KMS-11 (cell line): ENCODE data around the gene SMG7.

Experiments used
- H2AFZ ChIP-seq: fragments of 200-600 bp; sonication (generic); 2 replicates; pipeline ENCODE4 v1.6.1; 2016; ENCODE audit warnings: antibody characterized with exemption, mixed run types, low read depth
- H3K27ac ChIP-seq: fragments of 200-600 bp; sonication (generic); 2 replicates; pipeline ENCODE4 v1.6.1; 2016; ENCODE audit warnings: mild to moderate bottlenecking, mixed run types
- H3K27me3 ChIP-seq: fragments of 200-600 bp; sonication (generic); 2 replicates; pipeline ENCODE4 v1.6.1; 2017; ENCODE audit warnings: mild to moderate bottlenecking, low read depth, mixed run types, moderate library complexity; ENCODE audit not compliant: insufficient read depth
- H3K36me3 ChIP-seq: fragments of 200-600 bp; sonication (generic); 2 replicates; pipeline ENCODE4 v1.6.1; 2017; ENCODE audit warnings: mild to moderate bottlenecking, mixed run types; ENCODE audit not compliant: insufficient read depth
- H3K4me1 ChIP-seq: fragments of 200-600 bp; sonication (generic); 2 replicates; pipeline ENCODE4 v1.6.1; 2016; ENCODE audit warnings: mild to moderate bottlenecking, low read depth, mixed run types; ENCODE audit not compliant: poor library complexity, severe bottlenecking
- H3K4me2 ChIP-seq: fragments of 200-600 bp; sonication (generic); 2 replicates; pipeline ENCODE4 v1.7.0; 2016; ENCODE audit warnings: mild to moderate bottlenecking, mixed run types
- H3K4me3 ChIP-seq: fragments of 200-600 bp; sonication (generic); IDR thresholded peaks from 2 replicates; pipeline ENCODE4 v1.6.1; 2017; ENCODE audit warnings: low read depth, low read length, mixed read lengths; ENCODE audit not compliant: insufficient read depth
- H3K79me2 ChIP-seq: fragments of 200-600 bp; sonication (generic); 2 replicates; pipeline ENCODE4 v1.6.1; 2016; ENCODE audit warnings: low read depth, mixed run types; ENCODE audit not compliant: insufficient read depth
- H3K9ac ChIP-seq: fragments of 200-600 bp; sonication (generic); 2 replicates; pipeline ENCODE4 v1.6.1; 2016; ENCODE audit warnings: mild to moderate bottlenecking, mixed run types
- H4K20me1 ChIP-seq: fragments of 200-600 bp; sonication (generic); 2 replicates; pipeline ENCODE4 v1.6.1; 2016; ENCODE audit warnings: mild to moderate bottlenecking, mixed run types; ENCODE audit not compliant: insufficient read depth
- TF ChIP-seq, protein P1 (sequence below): fragments of 200-600 bp; sonication (generic); conservative IDR thresholded peaks from 2 replicates; pipeline ENCODE4 v1.6.1; 2017; ENCODE audit warnings: low read depth, mild to moderate bottlenecking, antibody characterized with exemption, low read length, moderate library complexity, mixed read lengths

Gene SMG7

DNA sequence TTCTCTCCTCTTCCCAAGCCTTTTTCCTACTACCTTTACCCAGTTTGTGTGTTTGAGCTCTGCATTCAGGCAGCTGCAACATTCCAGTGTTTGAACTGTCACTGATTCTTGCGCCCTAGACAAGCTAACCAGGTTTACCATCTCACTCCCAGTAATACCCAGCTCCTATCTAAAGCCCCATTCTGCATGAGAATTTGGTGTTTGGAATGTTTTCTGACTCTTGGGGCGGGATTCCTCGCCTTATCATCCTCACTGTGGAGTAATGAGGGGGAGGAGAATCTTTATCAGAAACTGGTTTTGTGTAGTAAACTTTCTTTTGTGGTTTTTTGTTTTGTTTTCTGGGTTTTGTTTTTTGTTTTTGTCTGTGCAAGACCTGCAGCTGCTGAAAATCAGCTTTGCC, 81.5 kb downstream of the SMG7 start:
- no peaks in the 10 kb centered on the region for H3K79me2 ChIP-seq
- H3K9ac ChIP-seq: no peak overlapping the region
- no peak overlapping the region for H3K27ac ChIP-seq
- peaks cover 19% of the 10 kb centered on the region; the same call in 1 of the 2 replicates for H3K36me3 ChIP-seq
- H3K4me3 ChIP-seq: no peak overlapping the region
- H3K27me3 ChIP-seq: no peaks in the 10 kb centered on the region
- no peak overlapping the region for H3K4me2 ChIP-seq
- TF ChIP-seq, protein P1, sequence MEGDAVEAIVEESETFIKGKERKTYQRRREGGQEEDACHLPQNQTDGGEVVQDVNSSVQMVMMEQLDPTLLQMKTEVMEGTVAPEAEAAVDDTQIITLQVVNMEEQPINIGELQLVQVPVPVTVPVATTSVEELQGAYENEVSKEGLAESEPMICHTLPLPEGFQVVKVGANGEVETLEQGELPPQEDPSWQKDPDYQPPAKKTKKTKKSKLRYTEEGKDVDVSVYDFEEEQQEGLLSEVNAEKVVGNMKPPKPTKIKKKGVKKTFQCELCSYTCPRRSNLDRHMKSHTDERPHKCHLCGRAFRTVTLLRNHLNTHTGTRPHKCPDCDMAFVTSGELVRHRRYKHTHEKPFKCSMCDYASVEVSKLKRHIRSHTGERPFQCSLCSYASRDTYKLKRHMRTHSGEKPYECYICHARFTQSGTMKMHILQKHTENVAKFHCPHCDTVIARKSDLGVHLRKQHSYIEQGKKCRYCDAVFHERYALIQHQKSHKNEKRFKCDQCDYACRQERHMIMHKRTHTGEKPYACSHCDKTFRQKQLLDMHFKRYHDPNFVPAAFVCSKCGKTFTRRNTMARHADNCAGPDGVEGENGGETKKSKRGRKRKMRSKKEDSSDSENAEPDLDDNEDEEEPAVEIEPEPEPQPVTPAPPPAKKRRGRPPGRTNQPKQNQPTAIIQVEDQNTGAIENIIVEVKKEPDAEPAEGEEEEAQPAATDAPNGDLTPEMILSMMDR: no peak
- H2AFZ ChIP-seq: no peak overlapping the region
- H3K4me1 ChIP-seq: no peaks in the 10 kb centered on the region
- no peaks in the 10 kb centered on the region for H4K20me1 ChIP-seq

DNA sequence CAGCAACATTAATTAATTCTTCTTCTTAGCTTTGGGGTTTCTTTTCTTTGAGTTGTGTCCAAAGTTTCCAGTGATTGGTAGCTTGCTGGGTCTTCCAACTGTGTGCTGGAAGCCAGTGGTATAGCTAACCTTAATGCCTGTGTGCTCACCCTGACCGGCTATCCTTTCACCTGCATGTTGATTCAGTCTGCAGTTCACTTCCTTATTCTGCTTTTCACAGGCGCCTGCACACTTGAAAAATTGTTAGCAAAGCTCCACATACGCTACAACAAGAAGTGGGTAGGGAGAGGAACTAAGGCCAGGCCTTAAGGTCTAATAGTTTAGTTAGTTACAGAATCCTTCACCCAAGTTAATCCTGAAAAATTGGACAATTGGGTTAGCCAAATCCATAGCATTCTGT, 82.3 kb downstream of the SMG7 start:
- Histone ChIP-seq H3K36me3 (peaks cover 13% of the 10 kb centered on the region; the same call in 1 of the 2 replicates), H3K4me2 (no peak overlapping the region), H2AFZ (no peak overlapping the region), H3K9ac (no peak overlapping the region), H4K20me1 (no peaks in the 10 kb centered on the region), H3K27me3 (no peaks in the 10 kb centered on the region), H3K79me2 (no peaks in the 10 kb centered on the region), H3K4me3 (no peak overlapping the region), H3K27ac (no peak overlapping the region), H3K4me1 (no peaks in the 10 kb centered on the region)
- TF ChIP-seq, protein P1: no peak

DNA sequence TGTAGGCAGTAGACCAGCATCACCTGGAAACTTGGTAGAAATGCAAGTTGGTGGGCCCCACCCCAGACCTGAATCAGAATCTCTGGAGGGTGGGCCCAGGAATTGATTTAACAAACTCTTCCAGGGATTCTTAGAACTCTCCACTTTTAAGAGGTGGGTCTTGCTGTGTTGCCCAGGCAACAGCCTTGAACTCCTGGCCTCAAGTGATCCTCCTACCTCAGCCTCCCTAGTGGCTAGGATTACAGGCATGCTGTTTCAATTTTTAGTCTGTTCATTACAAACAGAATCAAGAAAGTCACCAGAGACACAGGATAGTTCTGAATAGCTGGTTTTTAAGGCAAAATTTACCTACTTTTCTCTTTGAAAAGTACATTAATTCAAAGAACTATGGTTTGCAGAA, 86.8 kb downstream of the SMG7 start:
- Histone ChIP-seq H3K36me3 (no peaks in the 10 kb centered on the region), H3K4me1 (no peaks in the 10 kb centered on the region), H4K20me1 (no peaks in the 10 kb centered on the region), H3K9ac (no peak overlapping the region), H3K79me2 (no peaks in the 10 kb centered on the region), H3K4me3 (no peak overlapping the region), H3K27me3 (no peaks in the 10 kb centered on the region), H2AFZ (no peak overlapping the region), H3K4me2 (no peak overlapping the region), H3K27ac (no peak overlapping the region)
- TF ChIP-seq, protein P1: no peak

DNA sequence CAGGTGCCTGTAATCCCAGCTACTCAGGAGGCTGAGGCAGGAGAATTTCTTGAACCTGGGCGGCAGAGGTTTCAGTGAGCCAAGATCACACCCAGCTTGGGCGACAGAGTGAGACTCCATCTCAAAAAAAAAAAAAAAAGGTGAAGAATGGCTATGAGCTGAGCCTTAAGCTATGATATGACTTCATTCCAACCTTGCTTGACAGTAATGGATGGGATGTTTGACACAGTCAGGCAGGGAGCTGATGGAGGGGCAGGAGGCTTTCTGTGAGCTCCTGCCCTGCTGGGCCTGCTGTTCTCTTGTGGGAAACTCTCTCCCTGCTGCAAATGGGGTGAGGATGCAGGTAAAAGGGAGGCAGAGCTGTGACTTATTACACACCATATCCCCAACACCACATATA, 90.4 kb downstream of the SMG7 start:
- no peak overlapping the region for H3K27ac ChIP-seq
- peaks cover 8% of the 10 kb centered on the region for H3K4me1 ChIP-seq
- TF ChIP-seq, protein P1: no peak
- H4K20me1 ChIP-seq: no peaks in the 10 kb centered on the region
- no peaks in the 10 kb centered on the region for H3K36me3 ChIP-seq
- H3K4me3 ChIP-seq: no peak overlapping the region
- no peaks in the 10 kb centered on the region for H3K79me2 ChIP-seq
- no peak overlapping the region for H3K9ac ChIP-seq
- no peak overlapping the region for H3K4me2 ChIP-seq
- no peak overlapping the region for H2AFZ ChIP-seq
- no peaks in the 10 kb centered on the region for H3K27me3 ChIP-seq
